Measurements from ENCODE around the gene ATP8A2.
"Not testable (repeated sequence)": the region's sequence is repeated elsewhere in the genome, so short reads cannot be mapped to it uniquely, and the experiment has no call there.

Gene ATP8A2

GRCh38 chr13:25466880-25467279 lies 95.1 kb downstream of the ATP8A2 start:
- no peak for DNase-seq

DNA sequence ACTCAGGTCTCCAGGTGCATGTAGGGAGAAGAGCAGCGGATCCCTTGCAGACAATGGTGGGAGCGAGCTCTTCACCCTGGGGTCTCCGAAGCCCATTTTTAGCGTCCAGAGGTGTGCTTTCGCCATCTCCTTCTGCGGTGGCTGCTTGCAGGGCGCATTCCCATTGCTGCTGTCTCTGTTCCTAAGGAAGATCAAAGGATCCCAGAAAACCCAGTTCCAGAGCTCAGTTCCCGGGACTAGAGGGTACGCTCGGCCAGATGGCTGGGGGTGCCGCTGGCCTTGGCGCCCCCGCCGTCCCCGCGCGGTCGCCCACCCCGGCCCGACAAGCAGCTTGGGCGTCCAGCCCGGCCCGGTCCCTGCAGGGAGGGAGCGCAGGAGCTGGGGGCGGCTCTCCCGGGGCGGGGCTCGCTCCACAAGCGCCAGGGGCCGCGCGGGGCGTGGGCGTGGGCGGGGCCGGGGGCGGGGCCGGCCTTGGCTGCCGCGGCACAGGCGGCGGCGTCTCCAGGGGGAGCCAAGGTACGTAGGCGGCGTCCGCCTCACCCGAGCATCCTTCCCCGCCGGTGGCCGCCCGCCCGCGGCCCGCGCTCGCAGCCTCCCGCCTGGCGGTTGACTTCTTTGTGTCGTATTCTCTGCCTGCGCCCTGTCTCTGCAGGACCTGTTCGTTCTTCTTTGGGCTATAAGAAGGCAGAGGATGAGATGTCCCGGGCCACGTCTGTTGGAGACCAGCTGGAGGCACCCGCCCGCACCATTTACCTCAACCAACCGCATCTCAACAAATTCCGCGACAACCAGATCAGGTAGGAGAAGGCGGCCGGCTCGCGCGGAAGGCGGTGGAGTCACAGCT lies 96.8 kb downstream of the ATP8A2 start:
- DNase-seq = no peak

DNA sequence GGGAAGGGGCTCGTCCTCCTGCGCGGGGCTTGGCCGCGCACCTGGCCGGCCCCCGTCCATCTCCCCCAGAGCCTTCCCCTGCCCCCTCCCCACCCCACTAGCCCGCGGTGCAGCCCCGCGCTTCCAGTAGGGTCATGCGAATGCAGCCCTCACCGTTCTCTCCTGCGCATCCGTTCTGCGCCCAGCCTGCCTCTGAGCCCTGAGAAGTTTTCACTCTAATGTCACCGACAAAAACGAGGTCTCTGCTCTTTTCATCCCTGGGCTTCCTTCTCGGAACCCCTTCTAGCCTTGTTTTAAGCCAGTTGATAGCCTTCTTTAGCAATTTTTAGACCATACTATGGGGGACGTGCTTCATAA lies 97.4 kb downstream of the ATP8A2 start:
- no peak for DNase-seq

DNA sequence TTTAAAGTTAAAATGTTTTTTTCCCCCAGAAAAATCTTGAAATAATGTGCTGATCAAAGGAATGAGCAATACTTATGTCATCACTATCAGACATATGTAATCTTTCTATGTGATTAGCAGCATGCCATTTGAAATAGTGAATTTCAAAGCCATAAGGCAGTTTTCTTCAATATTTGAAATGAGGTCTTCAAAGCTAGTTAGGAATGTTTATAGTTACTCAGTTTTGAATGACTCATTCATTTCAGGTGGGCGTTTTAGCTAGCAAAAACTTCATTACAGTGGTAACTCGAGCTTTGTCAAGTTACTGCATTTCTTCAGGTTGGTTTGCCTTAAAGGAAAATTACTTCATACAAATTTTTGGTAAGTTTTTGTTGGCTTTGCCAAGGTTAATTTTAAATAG lies 102.1 kb downstream of the ATP8A2 start:
- DNase-seq = no peak

GRCh38 chr13:25478186-25478585 lies 106.4 kb downstream of the ATP8A2 start:
- DNase-seq = no peak

DNA sequence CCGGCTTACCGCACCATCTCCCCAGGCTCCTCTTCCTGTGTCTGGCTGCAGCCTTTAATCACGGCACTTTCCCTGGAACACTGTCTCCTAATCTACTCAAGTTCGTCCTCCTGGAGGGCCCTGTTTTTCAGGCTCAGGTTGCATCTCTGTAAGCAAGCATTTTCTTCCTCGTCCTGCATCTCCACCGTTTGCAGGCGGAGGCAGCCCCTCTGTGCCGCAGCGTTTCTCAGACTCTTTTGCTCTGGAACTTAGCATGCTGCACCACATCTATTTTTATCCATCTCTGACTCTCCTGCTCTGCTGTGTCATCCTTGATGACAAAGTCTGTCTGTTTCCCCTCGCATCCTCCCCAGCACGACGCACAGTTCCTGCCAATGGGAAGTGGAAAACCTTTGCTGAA lies 117.5 kb downstream of the ATP8A2 start:
- no peak for DNase-seq

DNA sequence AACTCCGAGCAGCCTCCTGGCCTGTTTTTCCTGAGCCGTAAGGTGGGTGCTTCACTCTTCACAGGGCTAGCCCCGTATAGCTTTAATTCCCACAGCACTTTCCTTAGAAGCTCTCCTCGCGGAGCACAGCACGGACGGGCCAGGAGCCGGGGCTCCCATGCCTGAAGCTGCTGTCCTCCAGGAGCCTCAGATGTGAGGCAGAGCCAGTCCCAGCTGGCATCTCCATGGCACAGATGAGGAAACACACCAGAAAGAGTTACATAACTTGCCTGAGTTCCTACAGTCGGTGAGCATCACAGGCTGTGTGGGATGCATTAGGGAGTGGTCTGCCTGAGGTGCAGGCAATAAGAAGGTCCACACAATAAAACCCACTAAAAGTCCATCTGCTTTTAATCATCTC lies 118.5 kb downstream of the ATP8A2 start:
- DNase-seq = no peak

- DNase-seq = no peak
These were observed 122.3 kb downstream of the ATP8A2 start for GRCh38 chr13:25493931-25494640.

GRCh38 chr13:25494698-25495411 lies 123.1 kb downstream of the ATP8A2 start:
- no peak for DNase-seq

- DNase-seq = no peak
These were observed 129.5 kb downstream of the ATP8A2 start for GRCh38 chr13:25501231-25501630.

- DNase-seq = no peak
These were observed 130.3 kb downstream of the ATP8A2 start for GRCh38 chr13:25502031-25502430.

GRCh38 chr13:25502551-25502950 lies 130.8 kb downstream of the ATP8A2 start:
- no peak for DNase-seq

DNA sequence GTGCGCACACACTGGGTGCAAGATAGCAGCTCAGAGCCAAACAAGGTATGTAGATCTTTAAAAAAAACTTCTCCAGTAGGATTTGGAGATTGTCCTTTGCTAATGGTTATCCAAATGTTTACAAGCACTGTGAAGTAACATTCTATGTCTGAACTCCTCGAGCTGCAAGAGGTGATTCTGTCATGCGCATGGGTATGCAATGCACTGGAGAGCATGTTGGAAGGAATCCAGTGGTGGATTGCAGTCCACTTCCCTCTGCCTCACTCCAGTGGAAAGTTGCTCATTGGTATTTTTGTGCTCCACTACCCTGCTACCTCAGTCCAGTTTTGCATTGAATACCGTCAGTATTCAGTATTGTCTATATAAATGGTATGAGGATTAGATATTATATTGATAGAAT lies 132.1 kb downstream of the ATP8A2 start:
- DNase-seq = no peak

DNA sequence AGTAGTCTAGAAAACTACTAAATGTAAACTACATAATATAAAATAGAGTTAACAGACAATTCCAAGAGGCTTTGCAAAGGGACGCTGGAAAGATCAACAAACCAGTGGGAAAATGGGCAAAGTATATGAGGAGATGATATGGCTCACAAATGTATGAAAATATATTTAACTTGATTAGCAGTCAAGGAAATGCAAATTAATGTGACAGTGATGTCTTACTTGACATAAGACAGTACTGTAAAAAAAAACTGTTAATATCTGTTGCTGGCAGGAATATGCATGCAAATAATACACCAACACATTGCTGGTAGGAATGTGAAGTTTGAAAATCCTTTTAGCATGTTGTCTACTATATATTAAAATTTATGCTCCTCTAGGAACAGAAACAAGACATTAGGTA lies 136.1 kb downstream of the ATP8A2 start:
- no peak for DNase-seq

DNA sequence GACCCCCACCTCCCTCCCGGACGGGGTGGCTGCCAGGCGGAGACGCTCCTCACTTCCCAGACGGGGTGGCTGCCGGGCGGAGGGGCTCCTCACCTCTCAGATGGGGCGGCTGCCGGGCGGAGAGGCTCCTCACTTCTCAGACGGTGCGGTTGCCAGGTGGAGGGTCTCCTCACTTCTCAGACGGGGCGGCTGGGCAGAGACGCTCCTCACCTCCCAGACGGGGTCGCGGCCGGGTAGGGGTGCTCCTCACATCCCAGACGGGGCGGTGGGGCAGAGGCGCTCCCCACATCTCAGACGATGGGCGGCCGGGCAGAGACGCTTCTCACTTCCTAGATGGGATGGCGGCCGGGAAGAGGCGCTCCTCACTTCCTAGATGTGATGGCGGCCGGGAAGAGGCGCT lies 141.3 kb downstream of the ATP8A2 start:
- DNase-seq = not testable (repeated sequence)

GRCh38 chr13:25518441-25518840 lies 146.7 kb downstream of the ATP8A2 start:
- no peak for DNase-seq

DNA sequence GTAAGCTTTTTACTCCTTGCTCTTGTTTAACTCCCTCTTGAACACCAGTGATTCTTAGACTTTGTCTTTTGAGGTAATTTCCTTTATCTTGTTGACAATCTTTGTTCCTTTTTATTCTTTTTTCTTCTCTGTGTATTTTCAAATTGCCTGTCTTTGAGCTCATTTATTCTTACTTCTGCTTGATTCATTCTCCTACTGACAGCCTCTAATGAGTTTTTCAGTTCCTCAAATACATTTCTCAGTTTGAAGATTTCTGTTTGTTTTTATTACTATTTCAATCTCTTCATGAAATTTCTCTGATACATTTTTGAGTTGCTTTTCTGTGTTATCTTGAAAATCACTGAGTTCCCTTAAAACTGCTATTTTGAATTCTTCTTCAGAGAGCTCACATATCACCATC lies 154.1 kb downstream of the ATP8A2 start:
- no peak for DNase-seq

DNA sequence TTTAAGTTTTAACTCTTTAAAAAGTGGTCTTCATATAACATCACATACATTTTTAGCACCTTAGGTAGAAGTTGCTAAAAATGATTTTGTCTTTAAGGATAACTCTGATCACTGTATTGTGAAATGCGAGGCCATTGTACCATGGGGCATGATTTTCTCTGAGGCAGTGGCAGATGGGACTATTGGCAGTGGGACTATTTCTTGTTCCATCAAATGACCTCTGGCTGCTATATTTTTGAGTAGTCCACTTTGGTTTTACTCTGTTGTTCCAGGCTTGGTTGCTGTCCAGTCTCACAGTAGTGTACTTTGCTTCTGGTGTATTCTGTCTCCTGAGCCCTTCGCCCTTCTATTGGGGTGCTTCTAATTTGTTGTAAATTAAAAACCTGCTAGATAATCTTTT lies 156.5 kb downstream of the ATP8A2 start:
- no peak for DNase-seq

DNA sequence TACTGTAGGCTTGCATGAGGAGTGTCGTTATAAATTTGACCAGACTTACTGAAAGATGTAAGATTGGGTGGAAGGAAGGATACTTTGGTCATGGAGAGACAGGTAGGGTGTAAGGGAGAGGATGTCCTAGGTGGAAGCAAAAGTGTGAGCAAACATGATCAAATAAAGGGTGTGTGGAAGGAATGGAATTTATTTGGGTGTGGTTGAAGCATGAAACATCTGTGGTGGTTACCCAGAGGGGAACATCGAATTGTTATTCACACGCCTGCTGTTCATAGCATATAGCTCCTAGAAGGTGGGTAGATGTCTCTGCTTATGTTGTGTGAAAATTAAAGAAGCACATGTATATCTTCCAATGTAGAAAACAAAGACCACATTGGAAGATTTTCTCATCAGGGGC lies 157.7 kb downstream of the ATP8A2 start:
- no peak for DNase-seq

GRCh38 chr13:25538276-25538675 lies 166.5 kb downstream of the ATP8A2 start:
- no peak for DNase-seq

- no peak for DNase-seq
These were observed 169.8 kb downstream of the ATP8A2 start for GRCh38 chr13:25541434-25542123.

DNA sequence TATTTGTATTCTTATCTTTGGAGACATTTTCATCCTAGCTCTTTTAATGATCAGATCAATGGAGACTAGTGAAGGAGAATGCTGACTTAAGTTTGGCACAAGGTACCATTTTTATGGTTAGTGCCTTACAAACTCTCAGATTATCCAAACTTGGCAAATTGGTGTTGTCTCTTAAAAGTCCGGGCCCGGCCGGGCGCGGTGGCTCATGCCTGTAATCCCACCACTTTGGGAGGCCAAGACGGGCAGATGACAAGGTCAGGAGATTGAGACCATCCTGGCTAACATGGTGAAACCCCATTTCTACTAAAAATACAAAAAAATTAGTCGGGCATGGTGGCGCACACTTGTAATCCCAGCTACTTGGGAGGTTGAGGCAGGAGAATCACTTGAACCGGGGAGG lies 177.2 kb downstream of the ATP8A2 start:
- DNase-seq = not testable (repeated sequence)

DNA sequence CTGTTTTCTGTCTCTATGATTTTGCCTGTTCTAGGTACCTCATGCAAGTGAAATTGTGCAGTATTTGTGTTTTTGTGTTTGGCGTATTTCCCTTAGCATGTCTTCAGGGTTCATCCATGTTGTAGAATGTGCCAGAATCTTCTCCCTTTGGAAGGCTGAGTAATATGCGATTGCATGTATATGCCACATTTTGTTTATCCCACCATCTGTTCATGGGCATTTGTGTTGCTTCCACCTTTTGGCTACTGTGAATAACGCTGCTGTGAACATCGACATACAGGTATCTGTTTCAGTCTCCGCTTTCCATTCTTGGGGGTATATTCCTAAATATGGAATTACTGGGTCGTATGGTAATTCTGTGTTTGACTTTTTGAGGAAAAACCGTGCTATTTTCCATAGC lies 190.0 kb downstream of the ATP8A2 start:
- DNase-seq = no peak
